Psoas muscle (tissue), 8 donors: ENCODE data around the gene DAB1. TPM values are rescaled to one million over a fixed set of nuclear protein-coding genes. Genes with fewer than 3 reads are reported as not detected.

Experiments used
- ATAC-seq, 4 donors: fragments of 200-7000 bp; cut with Tn5 transposase; one replicate each; pipeline ENCODE4 v1.9.1; 2020; ENCODE audit warnings: moderate library complexity in 3 of 4, mild to moderate bottlenecking in 2 of 4
- DNase-seq, 2 donors: peaks; one replicate each; pipeline ENCODE4 v3.0.0-alpha.2; 2020
- H3K27ac ChIP-seq: fragments of 200-600 bp; one replicate; pipeline ENCODE4 v1.8.0; 2022
- H3K27me3 ChIP-seq, 3 donors: fragments of 200-600 bp in 1 of 3; one replicate each; pipeline versions ENCODE4 v1.6.1 to v1.8.0; 2013 to 2022; ENCODE audit warnings: low read length in 2 of 3, mild to moderate bottlenecking in 2 of 3, moderate library complexity in 1 of 3; ENCODE audit not compliant: insufficient read depth in 3 of 3
- H3K36me3 ChIP-seq, 2 donors: fragments of 200-600 bp in 1 of 2; one replicate each; pipeline versions ENCODE4 v1.6.1 to v1.8.0; 2013 to 2022; ENCODE audit warnings: low read depth in 1 of 2, mild to moderate bottlenecking in 1 of 2, moderate library complexity in 1 of 2; ENCODE audit not compliant: insufficient read depth in 1 of 2
- H3K4me1 ChIP-seq: fragments of 200-600 bp; one replicate; pipeline ENCODE4 v1.8.0; 2022
- H3K4me3 ChIP-seq: fragments of 200-600 bp; one replicate; pipeline ENCODE4 v1.8.0; 2022; ENCODE audit warnings: mild to moderate bottlenecking
- H3K9me3 ChIP-seq: fragments of 200-600 bp; one replicate; pipeline ENCODE4 v1.8.0; 2022
- WGBS, 3 donors: extraction: QIAGEN DNeasy Blood & Tissue Kit; methylation state at CpG; one replicate each; pipeline versions ENCODE4 v1.1.6 to v1.1.7; 2013; 5-methylcytosine and 5-hydroxymethylcytosine counted together
- intact Hi-C, 2 donors: fragments of 100-400 bp; cut with DNase I; formaldehyde crosslinking; loops; one replicate each; pipeline versions ENCODE4 v1.11.0 to v1.14.2; 2022
- polyA plus RNA-seq, 3 donors: library from polyadenylated mRNA; stranded (reverse); fragments of 200-250 nt; gene quantifications; one replicate each; pipeline ENCODE4 v1.2.3, GENCODE V29; 2013
- total RNA-seq, 4 donors: library from RNA; stranded (reverse); fragmentation: NEBNext Ultra II Directional in 2 of 4; extraction: Animal tissue kit (Norgen Biotek cat#: 25700) in 2 of 4; gene quantifications; one replicate each; pipeline versions ENCODE4 v1.2.1 to v1.2.4, GENCODE V29; 2021 to 2023
- TF ChIP-seq, protein P1 (sequence below): fragments of 200-600 bp; IDR thresholded peaks from one replicate; pipeline ENCODE4 v1.8.0; 2022; ENCODE audit warnings: antibody characterized with exemption
- donor health status: healthy with polysubstance abuse.
- donor health status: DM: no; HTN: no; CAD: no; lungs with moderate emphysema.
- donor health status: Bipolar disorder and iron deficiency.
- donor health status: healthy.
- donor health status: DM: yes; HTN: yes; CAD: no.
- donor health status: DM: no; HTN: no; CAD: no.
- donor health status: DM: no; HTN: no; CAD: no.
- donor health status: DM: yes; HTN: yes; CAD: no.

Gene DAB1
- total and polyA plus RNA-seq, 7 donors = 0.04 to 0.28 (median 0.09) TPM; not detected in 1

DNA sequence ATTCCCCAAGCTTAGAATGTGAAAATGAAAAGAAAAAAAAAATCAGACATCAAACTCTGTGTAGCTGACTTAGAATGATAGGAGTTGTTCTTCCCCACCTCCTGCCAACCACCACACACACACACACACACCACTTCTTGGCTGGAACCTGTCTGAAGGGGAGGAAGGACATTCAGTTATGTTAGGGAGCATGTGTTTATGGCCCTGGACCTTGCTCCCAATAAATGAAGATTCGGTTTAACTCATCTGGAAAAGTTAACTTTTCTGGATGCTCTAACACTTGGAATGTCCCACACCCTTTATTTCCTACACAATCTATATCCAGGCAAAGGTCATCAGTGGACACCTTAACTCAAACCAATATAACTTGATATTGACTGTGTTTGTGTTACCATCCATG, 112.4 kb downstream of the DAB1 start:
- 83 to 96% (median 87%) methylated on average over 1 of the region's 1 CpG for WGBS, 3 donors
- no peak overlapping the region for H3K27ac ChIP-seq
- H3K4me1 ChIP-seq = no peaks in the 10 kb centered on the region
- H3K4me3 ChIP-seq = no peak overlapping the region
- TF ChIP-seq, protein P1, sequence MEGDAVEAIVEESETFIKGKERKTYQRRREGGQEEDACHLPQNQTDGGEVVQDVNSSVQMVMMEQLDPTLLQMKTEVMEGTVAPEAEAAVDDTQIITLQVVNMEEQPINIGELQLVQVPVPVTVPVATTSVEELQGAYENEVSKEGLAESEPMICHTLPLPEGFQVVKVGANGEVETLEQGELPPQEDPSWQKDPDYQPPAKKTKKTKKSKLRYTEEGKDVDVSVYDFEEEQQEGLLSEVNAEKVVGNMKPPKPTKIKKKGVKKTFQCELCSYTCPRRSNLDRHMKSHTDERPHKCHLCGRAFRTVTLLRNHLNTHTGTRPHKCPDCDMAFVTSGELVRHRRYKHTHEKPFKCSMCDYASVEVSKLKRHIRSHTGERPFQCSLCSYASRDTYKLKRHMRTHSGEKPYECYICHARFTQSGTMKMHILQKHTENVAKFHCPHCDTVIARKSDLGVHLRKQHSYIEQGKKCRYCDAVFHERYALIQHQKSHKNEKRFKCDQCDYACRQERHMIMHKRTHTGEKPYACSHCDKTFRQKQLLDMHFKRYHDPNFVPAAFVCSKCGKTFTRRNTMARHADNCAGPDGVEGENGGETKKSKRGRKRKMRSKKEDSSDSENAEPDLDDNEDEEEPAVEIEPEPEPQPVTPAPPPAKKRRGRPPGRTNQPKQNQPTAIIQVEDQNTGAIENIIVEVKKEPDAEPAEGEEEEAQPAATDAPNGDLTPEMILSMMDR = no peak
- H3K9me3 ChIP-seq = no peaks in the 10 kb centered on the region
- H3K36me3 ChIP-seq = no peaks in the 10 kb centered on the region
- ATAC-seq = no peak
- intact Hi-C loops = no loop called here
- no peak for DNase-seq
- H3K27me3 ChIP-seq = no peaks in the 10 kb centered on the region

DNA sequence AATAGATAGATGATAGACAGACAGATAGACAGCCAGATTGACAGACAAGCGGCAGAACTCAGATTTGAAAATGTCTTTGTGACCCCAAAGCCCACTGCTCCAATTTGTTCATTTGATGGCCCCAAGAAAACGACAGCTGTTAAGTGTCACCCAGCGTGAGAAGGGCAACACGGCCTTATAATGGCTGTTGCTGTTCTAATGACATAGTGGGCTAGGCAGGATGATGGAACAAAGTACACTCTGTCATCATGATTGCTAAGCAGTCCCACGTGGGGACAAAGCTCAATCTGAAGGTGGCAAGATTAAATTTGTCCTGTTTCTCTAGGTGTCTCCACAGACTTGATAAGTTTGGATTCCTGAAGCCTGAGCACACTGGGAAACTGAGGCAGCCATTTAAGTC, 112.9 kb downstream of the DAB1 start:
- Histone ChIP-seq H3K36me3 (no peaks in the 10 kb centered on the region), H3K9me3 (no peaks in the 10 kb centered on the region), H3K4me3 (no peak overlapping the region), H3K27me3 (no peaks in the 10 kb centered on the region), H3K27ac (no peak overlapping the region), H3K4me1 (no peaks in the 10 kb centered on the region)
- TF ChIP-seq, protein P1 = no peak
- 44 to 47% (median 45%) methylated on average over 5 of the region's 5 CpGs for WGBS, 3 donors
- ATAC-seq = no peak
- intact Hi-C loops = no loop called here
- DNase-seq = no peak

DNA sequence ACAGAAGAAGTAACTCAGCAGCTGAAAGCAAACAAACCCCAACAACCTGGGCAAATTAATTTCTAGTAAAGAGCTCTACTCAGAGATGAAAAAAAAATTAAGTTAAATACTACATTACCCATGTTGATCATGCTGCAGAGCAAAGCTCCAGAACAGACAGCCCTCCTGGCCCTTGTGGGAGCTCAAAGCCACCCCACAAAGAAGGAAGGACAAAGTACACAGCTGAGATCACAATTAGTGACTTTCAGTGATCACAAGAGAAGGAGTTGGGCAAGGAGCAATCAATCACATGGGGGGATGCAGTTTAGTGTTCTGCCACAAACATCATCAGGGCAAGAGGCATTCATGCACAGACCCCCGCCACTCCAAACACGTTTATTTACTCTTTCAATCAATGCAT, 114.2 kb downstream of the DAB1 start:
- no peaks in the 10 kb centered on the region for H3K36me3 ChIP-seq
- DNase-seq (no peak), ATAC-seq (no peak)
- no peaks in the 10 kb centered on the region for H3K4me1 ChIP-seq
- H3K27ac ChIP-seq = no peak overlapping the region
- no peak overlapping the region for H3K4me3 ChIP-seq
- WGBS, 3 donors = 71 to 81% (median 79%) methylated on average over 2 of the region's 2 CpGs
- TF ChIP-seq, protein P1 = no peak
- intact Hi-C loops = no loop called here
- no peaks in the 10 kb centered on the region for H3K9me3 ChIP-seq
- no peaks in the 10 kb centered on the region for H3K27me3 ChIP-seq

DNA sequence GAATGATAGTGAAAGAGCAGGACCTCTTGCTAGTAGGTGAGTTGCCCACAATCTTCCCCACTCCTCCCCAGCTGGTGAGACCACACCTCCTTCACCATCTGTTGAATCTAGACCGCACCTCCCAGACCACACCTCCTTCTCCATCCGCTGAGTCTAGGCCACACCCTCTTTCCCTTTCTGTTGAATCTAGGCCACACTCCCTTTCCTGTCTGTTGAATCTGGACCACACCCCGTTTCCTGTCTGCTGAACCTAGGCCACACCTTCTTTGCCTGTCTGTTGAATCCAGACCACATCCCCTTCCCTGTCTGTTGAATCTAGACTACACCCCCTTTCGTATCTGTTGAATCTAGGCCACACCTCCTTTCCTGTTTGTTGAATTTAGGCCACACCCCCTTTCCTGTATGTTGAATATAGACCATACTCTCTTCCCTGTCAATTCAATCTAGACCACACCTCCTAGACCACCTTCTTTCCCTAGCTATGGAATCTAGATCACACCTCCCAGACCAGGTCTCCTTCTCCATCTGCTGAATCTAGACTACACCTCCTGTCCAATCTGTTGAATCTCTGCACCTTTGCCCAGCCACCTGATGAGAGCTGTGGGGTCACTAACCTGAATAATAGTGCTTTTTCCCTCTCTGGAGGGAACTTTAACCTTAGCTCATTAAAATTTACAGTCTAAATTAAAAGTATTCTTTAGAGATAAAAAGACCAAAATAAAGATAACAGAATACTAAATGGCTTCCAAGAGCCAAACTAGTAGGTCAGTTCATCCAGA, 116.3 kb downstream of the DAB1 start:
- Histone ChIP-seq H3K4me3 (no peak overlapping the region), H3K27ac (no peak overlapping the region), H3K9me3 (no peaks in the 10 kb centered on the region), H3K4me1 (no peaks in the 10 kb centered on the region), H3K27me3 (no peaks in the 10 kb centered on the region), H3K36me3 (no peaks in the 10 kb centered on the region)
- no peak for DNase-seq
- intact Hi-C loops = no loop called here
- 71 to 84% (median 81%) methylated on average over 4 of the region's 4 CpGs for WGBS, 3 donors
- ATAC-seq = peak in 1 of 4 donors; percentile 49
- TF ChIP-seq, protein P1 = no peak

DNA sequence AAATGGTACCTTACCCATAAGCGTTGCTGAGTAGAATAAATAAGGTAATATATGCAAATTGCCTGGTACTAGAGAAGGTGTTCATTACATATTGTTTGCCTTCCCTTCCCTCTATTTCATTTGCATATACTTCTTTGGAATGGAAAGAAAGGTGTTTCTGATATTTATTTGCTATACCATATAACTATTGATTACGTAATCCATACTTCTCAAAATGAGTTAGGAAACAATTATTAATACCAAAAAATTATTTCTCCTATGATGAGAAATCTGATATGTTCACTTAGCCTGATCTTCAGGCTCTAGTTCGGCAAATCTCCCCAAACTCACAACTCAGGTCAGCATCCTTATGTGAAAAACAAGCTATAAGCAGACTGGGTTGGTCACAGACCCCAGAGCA, 119.3 kb downstream of the DAB1 start:
- DNase-seq = no peak
- H3K36me3 ChIP-seq = no peaks in the 10 kb centered on the region
- TF ChIP-seq, protein P1 = no peak

More for the DNA sequence above, 119.3 kb downstream of the DAB1 start:
- H3K9me3 ChIP-seq = no peaks in the 10 kb centered on the region
- no peak overlapping the region for H3K27ac ChIP-seq
- 85 to 88% (median 87%) methylated on average over 3 of the region's 3 CpGs for WGBS, 3 donors
- intact Hi-C loops = no loop called here
- no peaks in the 10 kb centered on the region for H3K27me3 ChIP-seq
- H3K4me3 ChIP-seq = no peak overlapping the region
- no peaks in the 10 kb centered on the region for H3K4me1 ChIP-seq
- no peak for ATAC-seq
